HG03378 (cell line): ENCODE data around the gene COMMD10.

ENCODE experiments used
- ATAC-seq: cut with Tn5 transposase; IDR thresholded peaks from one replicate; pipeline ENCODE4 v1.9.1; 2021; ENCODE audit warnings: mild to moderate bottlenecking, moderate library complexity; ENCODE audit not compliant: unreplicated experiment

COMMD10 gene

DNA sequence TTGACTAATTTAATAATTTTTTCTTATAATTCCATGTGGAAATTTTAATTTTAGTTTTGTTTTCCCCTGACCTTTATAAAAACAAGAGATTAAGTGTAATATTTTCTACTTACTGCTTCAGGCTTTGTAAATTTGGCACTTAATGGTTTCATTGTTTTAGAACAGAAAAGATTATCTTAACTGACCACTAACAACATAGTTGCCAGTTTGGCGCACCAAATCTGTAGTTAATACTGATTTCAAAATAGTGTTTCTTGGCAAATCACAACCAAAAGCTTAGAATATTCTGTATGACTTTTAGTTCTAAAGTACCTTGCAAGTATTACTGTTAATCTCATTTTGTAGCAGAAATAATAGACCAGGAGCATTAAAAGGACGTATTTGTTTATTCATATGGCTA is 124.3 kb downstream of the COMMD10 start:
- ATAC-seq = no peak

DNA sequence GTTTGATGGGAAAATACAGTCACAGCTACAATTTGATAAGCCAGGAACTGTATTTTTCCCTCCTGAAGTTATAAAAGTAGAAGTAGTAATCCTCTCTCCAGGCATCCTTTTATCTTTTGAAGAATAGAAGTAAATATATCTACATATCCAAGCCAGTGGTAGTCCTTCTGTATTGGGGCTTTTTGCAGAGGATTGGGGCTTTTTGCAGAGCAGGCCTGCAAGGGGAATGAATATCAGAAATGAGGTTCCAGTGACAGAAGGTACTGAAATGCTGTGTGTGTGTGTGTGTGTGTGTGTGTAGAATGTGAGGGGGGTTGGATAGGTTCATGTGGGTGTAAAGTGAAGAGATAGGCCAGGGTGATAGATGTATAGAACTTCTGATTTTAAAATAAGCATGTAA is 127.4 kb downstream of the COMMD10 start:
- no peak for ATAC-seq

DNA sequence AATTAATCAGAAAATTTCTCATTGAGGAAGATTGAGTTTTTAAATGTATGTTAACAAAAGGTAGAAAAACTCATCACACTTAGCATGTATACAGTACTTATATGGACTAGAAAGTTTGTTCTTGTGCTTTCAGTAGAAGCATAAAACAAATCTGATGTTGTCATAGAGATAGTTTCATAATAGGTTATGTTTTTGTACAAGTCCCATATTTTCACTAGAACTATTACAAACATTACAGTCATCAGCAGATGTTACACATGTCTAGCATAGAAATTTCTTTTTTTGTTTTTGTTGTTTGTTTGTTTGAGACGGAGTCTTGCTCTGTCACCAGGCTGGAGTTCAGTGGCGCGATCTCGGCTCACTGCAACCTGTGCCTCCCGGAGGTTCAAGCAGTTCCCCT is 131.4 kb downstream of the COMMD10 start:
- no peak for ATAC-seq

DNA sequence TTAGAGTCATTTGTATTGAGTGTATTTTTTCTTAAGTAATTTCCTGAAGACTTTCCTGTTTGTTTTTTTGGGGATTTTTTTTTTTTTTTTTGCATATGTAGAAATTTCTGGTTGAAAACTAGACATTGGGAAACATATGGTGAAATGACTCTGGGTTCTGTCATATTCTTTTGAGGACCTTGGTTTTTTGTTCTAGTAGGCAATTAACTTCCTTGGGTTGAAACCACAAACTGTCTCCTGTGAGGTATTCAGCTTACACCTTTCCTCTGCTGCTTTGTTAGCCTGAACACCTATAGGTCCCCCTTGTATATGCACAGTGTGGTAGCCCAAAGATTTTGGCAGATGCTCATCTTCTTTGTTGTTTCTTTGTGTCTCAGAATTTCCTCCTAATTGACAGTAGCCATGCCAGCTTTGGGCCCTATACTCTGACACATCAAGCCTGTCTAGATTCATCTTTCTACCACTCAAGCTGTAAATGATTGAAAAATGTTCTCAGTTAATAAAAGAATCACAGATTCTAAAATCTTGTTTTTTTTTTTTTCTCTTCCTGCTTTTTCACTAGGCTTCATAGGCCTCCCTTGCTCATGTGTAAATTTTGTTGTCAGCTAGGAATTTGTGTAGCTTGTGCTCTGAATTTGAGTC is 140.6 kb downstream of the COMMD10 start:
- no peak for ATAC-seq

DNA sequence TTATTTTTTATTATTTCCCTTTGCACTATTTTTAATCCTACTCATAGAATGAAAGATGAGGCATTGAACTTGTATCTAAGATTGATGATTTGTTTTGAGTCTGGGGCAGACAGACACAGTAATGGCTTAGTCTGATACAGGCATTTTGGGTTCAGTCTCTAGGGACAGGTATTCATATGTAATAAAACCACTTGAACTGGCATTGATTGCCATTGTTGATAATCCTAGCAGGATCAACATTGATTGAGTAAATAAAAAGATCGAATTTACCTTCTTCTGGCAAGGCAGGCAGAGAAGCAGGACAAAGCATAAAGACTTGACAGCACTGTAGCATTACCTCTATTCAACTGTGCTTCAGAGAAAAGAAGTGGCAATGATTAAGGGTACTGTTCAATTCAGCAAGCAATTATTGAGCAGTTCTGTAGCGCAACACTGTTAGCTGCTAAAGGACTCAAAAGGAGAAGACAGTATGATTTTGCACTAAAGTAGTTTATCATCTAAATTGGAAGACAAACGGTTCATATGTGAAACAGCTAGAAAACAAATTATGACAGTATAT is 144.4 kb downstream of the COMMD10 start:
- ATAC-seq = no peak

DNA sequence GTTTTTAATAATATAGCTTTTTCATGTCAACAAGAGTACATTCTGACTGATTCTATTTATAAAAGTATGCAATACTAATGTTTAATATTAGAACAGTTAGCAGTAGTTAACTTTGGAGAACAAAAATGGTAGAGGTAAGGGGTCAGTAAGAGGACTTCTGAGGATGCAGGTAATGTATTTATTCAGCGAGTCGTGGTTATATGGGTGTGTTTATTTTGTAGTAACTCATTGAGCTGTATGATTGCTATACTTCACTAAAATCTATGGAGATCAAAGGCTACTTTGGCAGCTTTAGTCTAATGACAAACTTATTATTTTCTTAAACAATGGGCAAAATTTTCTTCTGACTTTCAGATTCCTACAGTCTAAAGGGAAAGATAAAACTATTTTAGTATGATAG is 146.5 kb downstream of the COMMD10 start:
- no peak for ATAC-seq

DNA sequence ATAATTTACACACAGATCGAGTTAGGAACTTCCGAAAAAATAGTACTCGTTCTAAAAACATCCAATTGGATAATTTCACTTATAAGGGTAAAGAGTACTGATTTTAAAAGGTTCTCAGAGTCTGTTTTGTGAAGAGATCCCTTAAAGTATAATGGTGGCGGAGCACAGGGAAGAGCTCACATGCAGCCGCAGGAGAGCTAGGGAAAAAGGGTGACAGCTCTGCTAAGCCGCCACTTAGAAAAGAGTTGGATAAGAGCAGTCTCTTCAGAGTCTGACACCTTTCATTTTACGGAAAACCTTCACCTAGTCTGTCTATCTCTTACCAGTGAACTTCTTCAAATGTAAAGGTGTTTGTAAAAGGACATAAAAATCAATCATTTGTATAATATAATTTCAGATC is 149.9 kb downstream of the COMMD10 start:
- no peak for ATAC-seq

DNA sequence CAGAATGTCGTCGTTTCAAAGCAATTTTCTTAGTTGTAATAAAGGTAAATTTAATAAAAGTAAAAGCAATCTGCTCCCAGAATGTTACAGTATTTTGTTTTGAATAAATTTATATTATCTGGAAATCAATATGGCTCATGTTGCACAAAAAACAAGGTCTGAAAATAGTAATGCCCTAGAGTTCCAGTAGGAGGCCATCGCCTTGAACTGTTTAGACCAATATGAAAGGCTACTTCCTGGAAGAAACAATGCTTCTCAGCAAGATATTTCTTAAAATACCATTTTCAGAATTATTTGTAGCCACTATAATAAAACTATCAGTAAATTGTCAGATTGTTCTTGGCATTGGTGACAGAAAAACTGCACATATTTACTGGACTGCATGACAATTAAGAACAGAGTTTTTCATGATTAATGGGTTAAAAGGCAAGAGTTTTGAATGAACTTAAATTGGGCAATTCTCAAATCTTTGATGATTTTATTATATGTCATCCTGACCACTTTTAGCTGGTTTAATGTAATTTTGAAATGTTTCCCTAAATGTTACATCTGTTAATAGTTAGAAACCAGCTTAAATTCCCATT is 153.2 kb downstream of the COMMD10 start:
- ATAC-seq = no peak

DNA sequence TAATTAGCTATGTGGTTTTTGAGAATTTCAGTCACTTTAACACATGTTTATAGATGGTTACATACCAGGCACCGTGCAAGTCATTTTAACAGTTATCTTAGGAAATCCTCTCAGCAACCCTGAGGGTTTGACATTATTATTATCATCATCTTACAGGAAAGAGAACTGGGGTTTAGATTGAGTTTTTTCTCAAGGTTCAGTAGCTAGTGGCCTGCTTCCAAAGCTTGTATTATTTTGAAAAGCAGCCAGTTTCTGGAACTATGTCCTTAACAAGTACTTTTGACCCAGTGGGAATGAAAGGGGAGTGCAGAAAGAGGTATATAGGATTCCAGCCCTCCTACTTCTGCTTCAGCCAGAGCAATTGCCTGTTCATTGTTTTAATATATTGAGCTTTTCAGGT is 157.5 kb downstream of the COMMD10 start:
- no peak for ATAC-seq

DNA sequence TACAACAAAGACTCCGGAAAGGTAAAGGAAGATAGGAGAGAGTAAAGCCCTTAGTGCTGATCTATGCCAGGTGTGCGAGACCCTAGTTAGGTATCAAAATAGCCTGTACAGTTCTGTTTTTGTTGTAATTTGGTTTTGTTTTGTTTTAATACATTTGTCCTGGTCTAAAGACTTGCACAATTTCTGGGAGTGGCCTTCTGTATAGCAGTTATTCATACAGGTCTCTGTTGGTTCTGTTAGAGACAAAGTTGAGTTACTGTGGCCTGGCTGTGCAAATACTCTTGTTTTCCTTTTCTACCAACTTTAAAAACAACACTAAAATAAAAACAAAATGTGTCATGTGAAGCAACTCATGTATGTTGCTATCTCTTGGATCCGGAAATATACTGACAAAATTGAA is 163.6 kb downstream of the COMMD10 start:
- ATAC-seq = no peak

DNA sequence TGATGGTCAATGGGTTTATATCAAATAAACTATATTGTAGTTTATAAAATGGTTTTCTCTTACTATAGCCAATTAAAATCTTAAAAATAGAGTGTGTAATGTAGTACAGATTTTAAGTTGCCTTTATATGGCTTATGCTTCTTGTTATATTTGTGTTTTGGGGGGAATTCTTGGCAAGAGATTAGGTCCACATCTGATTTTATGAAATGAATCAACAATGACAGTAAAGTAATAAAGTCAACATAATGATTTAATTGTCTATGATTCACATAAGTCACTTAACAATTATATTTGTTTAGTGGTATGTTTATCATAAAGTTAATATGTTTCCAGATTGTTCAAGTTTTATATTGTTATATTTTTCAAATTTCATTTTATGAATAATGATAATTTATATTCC is 164.8 kb downstream of the COMMD10 start:
- no peak for ATAC-seq

DNA sequence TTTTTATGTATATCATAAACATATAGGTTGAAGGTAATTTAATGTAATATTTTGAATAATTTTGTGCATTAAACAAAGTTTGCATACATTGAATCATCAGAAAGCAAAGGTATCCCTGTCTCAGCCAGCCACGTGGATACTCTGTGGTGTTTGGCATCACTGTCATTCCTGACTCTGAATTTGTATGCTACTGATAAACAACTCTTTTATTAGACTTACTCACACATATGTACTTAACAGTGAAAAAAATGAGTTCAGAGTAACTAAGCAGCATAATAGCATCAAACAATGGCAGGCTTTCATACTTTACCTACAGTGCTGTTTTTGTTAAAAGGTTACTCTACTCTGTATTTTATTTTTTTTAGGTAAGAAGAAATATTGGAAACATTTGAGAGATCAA is 171.9 kb downstream of the COMMD10 start:
- no peak for ATAC-seq

DNA sequence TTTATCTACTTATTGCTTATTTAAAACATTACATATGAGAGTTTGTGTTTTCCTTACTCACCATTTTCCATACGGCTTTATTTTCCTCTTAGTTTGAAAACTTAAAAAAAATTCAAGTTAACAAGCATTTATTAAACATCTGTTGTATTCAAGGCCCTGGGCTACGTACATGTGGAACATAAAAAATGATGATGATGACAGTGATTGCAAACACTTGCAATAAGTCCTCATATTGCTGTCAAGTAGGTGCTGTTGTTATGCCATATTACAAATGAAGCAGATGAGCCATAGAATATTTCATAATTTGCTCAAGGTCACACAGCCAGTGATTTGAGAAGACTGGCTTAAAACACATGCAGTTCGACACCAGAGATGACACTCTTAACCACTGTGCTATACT is 180.6 kb downstream of the COMMD10 start:
- no peak for ATAC-seq

DNA sequence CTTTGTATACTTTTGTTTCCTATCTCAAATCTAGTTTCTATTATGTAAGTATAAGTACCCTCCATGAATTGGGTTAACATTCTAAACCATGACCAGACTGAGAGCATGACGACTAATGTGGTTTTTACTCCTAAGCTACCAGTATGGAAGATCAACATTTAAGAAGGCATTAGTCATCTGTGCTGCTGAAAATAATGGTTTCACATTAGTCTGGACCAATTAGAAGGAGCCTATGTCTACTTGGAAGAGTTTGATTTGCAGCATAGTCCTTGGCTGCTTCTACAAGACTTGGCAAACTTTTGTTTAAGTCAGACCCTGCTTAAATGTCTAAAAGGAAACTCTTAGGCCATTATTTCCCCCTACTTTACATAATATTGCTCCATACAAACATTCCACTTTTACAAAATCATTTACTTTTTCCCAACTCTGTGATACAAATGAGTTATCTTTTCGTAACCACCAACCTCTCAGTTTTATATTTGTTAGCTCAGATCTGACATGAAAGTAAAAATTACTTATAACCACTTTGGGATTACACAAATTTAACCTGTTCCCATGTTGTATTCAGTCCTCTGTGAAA is 186.7 kb downstream of the COMMD10 start:
- no peak for ATAC-seq

DNA sequence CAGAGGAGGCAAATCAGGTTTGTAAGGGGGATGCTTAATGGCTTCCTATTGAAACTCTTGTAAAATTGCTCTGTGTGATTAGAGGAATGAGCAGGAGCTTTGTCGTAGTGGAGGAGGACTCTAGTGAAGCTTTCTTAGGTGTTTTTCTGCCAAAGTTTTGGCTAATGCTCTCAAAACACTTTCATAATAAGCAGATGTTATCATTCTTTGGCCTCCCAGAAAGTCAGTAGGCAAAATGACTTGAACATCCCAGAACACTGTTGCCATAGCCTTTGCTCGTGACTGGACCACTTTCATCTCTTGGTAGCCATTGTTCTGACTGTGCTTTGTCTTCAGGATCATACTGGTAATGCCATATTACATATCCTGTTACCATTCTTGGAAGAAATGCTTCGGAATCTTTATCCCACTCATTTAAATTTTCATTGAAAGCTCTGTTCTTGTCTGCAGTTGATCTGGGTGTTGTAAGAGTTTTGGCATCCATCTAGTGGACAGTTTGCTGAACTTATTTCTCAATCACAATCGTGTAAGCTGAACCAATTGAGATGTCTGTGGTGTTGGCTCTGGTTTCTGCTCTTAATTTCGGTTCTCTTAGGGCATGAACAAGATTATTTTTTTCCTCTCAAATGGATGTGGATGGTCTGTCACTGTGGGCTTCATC is 187.6 kb downstream of the COMMD10 start:
- no peak for ATAC-seq

DNA sequence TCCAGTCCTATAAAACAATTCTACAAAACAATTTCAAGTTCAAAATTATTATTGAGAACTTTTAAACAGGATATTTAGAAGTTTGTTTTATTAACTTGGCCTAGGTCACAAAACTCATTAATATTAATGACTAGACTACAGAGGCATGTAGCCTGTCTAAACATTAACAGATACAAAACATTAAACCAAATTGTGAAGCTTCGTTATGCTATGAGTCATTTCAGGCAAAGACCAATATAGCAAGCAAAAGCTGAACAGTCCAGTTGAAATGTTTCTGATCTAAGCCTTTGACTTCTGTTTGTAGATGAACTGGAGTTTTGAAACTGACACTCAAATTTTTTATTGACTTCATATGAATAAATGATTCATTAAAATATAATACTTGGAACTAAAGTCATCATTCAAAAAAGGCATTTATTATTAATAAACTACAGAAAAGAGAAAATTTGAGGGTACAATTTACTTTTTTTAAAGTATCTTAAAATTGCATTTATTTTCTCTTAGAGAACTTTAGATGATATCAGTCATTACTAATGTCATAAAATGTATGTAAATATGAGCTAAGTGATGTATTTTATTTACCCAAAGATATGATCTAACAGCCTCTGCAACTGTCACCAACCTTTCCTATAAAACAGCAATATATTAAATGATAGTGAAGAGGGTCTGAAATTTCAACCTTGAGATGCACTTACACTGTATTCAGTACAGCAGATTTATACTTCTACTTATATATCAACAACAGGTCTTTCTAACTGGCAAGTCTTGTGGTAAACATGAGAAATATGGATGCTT is 188.8 kb downstream of the COMMD10 start:
- peak; percentile 100 for ATAC-seq

DNA sequence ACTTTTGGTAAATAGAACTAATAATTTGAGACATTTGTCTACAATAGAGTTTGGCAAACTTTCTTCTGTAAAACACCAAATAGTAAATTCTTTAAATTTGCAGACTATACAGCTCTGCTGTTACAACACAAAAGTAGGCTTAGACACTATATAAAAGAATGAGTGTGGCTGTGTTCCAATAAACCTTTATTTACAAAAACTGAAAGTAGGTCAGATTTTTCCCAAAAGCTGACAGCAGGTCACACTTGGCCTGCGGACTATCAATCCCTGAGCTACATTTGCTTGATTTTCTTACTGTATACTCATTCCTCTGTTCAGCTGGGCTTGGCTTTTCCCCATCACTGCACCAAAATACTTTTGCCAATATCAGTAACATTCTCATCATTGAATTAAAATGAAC is 189.4 kb downstream of the COMMD10 start:
- ATAC-seq = no peak

DNA sequence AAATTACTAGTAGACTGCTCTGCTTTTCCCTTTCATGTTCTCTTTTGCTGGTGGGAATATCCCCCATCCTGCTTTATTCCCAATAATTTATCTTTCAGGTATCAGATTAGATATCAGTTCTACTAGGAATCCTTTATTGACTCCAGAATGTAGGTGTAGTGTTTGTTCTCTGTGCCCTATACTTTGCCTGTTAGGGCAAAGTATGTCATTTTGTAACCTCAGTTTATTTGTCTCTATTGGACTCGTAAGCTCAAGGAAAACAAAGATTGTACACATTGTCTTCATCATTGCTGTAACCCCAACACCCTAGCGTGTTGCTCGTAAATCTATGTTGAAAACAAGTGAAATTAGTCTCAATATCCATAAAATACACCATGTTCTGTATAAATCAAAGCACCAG is 190.5 kb downstream of the COMMD10 start:
- no peak for ATAC-seq

DNA sequence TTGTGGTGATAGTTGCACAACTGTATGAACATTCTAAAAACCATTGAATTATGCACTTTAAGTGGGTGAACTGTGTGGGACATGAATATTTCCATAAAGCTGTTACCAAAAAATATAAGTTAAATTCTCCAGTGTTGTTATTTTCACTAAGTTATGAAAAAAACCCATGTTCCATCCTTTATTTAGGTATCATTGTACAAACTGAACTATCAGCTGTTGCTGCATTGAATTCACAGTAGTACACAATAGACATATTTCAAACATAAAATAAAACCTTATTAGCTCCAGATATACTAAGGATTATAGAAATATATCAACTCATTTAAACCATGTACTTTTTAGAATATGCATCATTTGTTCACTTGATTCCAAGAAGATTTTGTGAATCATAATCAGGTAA is 192.1 kb downstream of the COMMD10 start:
- no peak for ATAC-seq

DNA sequence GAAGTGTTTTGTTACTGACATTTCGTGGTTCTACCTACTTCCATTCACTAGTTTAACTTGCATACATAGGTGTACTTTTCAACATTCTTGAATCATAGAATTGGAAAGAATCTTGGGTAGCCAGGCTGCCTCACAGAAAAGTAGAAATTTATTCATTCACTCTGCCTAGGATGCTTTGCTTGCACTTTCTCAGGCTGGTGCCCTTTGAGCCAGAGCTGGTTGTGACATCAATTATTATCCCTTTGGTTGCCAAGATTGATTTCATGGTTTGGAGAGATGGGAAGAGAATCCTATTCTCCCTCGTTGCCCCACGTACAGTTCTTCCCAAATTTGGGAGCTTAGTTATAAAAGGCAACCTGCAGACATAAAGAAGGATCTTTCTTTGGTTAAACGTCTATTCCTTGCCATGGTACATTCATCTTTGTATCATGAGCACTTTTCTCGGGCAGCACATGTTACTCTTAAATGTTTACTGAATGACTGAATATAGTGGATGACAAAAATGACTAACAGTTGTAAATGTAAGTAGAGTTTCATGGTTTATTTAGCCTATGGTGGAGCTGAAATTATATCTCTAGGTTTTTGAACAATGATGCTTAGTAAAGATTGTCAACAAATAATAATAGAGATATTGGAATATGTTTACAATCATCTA is 195.5 kb downstream of the COMMD10 start:
- no peak for ATAC-seq

DNA sequence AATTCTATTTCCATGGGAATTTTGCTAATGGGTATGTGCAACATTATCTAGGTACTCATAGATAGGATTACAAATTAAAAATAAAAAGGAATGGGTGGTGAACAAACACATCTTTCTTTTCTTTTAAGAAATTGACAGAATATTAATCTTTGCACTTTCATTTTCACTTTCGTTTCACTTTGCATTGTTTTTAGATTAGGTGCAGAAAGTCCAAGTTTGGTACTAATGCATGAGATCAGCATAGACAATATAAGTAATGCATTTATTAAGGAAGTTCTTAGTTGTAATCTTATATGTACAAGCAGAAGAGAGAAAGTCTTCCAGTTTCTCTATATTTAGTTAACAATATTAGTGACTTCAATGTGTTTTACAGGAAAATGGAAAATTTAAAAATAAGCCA is 196.5 kb downstream of the COMMD10 start:
- no peak for ATAC-seq
